ENCODE data around the gene EFHC1. TPM values are rescaled to one million over a fixed set of nuclear protein-coding genes. Genes with fewer than 3 reads are reported as not detected.

The EFHC1 gene
- total and polyA plus RNA-seq, 3 donors from 2014 or later, result 41.8 to 133 (median 62.9) TPM

GRCh38 chr6:52411911-52412310 is 8.2 kb upstream of the EFHC1 start:
- Histone ChIP-seq H3K4me1 (no peaks in the 10 kb centered on the region), H3K27me3 (no peaks in the 10 kb centered on the region), H3K9me3 (no peaks in the 10 kb centered on the region), H3K36me3 (ENCODE audit: low read depth, missing control alignments) (no peaks in the 10 kb centered on the region), H3K4me3 (no peak overlapping the region), H3K27ac (no peak overlapping the region)
- no peak for DNase-seq
- intact Hi-C loops (cut with DNase I; ENCODE audit: low total_unique reads), result loop anchor here (10.0 kb wide), 1 partner anchor 183 kb away; no protein-coding TSS in a partner anchor
- TF ChIP-seq POLR2A (IDR thresholded peaks at IDR 0.05), result no peak
- no peak for TF ChIP-seq CTCF (IDR thresholded peaks at IDR 0.05)
- 87 to 92% methylated on average over 4 of the region's 4 CpGs for WGBS, 2 donors

GRCh38 chr6:52415333-52415732 is 4.8 kb upstream of the EFHC1 start:
- H3K4me3 ChIP-seq, result no peak overlapping the region
- intact Hi-C loops (cut with DNase I; ENCODE audit: low total_unique reads), result loop anchor here (10.0 kb wide), 1 partner anchor 179 kb away; no protein-coding TSS in a partner anchor
- H3K4me1 ChIP-seq, result no peaks in the 10 kb centered on the region
- no peaks in the 10 kb centered on the region for H3K27me3 ChIP-seq
- no peak overlapping the region for H3K27ac ChIP-seq
- no peaks in the 10 kb centered on the region for H3K36me3 ChIP-seq (ENCODE audit: low read depth, missing control alignments)
- no peak for TF ChIP-seq POLR2A (IDR thresholded peaks at IDR 0.05)
- no peak for TF ChIP-seq CTCF (IDR thresholded peaks at IDR 0.05)
- no peaks in the 10 kb centered on the region for H3K9me3 ChIP-seq
- WGBS, 2 donors, result 85 to 87% methylated on average over 1 of the region's 1 CpG
- no peak for DNase-seq

GRCh38 chr6:52415917-52416628 is 4.1 kb upstream of the EFHC1 start:
- Histone ChIP-seq H3K36me3 (ENCODE audit: low read depth, missing control alignments) (no peaks in the 10 kb centered on the region), H3K27me3 (no peaks in the 10 kb centered on the region), H3K4me3 (no peak overlapping the region), H3K9me3 (no peaks in the 10 kb centered on the region), H3K27ac (no peak overlapping the region), H3K4me1 (no peaks in the 10 kb centered on the region)
- intact Hi-C loops (cut with DNase I; ENCODE audit: low total_unique reads), result loop anchor here (2.0 to 10.0 kb wide), 2 partner anchors 179 to 245 kb away; no protein-coding TSS in a partner anchor
- 67 to 75% methylated on average over 6 of the region's 6 CpGs for WGBS, 2 donors
- TF ChIP-seq POLR2A (IDR thresholded peaks at IDR 0.05), result no peak
- no peak for TF ChIP-seq CTCF (IDR thresholded peaks at IDR 0.05)
- DNase-seq, result no peak

- no peak for DNase-seq
- intact Hi-C loops (cut with DNase I; ENCODE audit: low total_unique reads), result loop anchor here (2.0 to 10.0 kb wide), 2 partner anchors 178 to 244 kb away; no protein-coding TSS in a partner anchor
- Histone ChIP-seq H3K4me1 (no peaks in the 10 kb centered on the region), H3K4me3 (no peak overlapping the region), H3K27me3 (no peaks in the 10 kb centered on the region), H3K36me3 (ENCODE audit: low read depth, missing control alignments) (no peaks in the 10 kb centered on the region), H3K27ac (no peak overlapping the region), H3K9me3 (no peaks in the 10 kb centered on the region)
- WGBS, 2 donors, result 9 to 27% methylated on average over 1 of the region's 1 CpG
- no peak for TF ChIP-seq POLR2A (IDR thresholded peaks at IDR 0.05)
- peak; percentile 82 to 89 (median 88) for TF ChIP-seq CTCF (IDR thresholded peaks at IDR 0.05)
Observed at GRCh38 chr6:52416629-52417151, 3.5 kb upstream of the EFHC1 start.
